Measurements from ENCODE around the gene TPST2.

GRCh38 chr22:26620197-26620596, 30.3 kb upstream of the TPST2 start:
- TF ChIP-seq, protein P1, sequence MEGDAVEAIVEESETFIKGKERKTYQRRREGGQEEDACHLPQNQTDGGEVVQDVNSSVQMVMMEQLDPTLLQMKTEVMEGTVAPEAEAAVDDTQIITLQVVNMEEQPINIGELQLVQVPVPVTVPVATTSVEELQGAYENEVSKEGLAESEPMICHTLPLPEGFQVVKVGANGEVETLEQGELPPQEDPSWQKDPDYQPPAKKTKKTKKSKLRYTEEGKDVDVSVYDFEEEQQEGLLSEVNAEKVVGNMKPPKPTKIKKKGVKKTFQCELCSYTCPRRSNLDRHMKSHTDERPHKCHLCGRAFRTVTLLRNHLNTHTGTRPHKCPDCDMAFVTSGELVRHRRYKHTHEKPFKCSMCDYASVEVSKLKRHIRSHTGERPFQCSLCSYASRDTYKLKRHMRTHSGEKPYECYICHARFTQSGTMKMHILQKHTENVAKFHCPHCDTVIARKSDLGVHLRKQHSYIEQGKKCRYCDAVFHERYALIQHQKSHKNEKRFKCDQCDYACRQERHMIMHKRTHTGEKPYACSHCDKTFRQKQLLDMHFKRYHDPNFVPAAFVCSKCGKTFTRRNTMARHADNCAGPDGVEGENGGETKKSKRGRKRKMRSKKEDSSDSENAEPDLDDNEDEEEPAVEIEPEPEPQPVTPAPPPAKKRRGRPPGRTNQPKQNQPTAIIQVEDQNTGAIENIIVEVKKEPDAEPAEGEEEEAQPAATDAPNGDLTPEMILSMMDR (IDR thresholded peaks at IDR 0.05; ENCODE audit: low read depth, low read length): no peak
- no peak for TF ChIP-seq EZH2phosphoT487 (IDR thresholded peaks at IDR 0.05; ENCODE audit: low read depth)
